Esophagus mucosa (tissue), 1 donor: ENCODE measurements around the gene RRH. TPM values are rescaled to one million over a fixed set of nuclear protein-coding genes. Genes with fewer than 3 reads are reported as not detected.
"Not testable (repeated sequence)": the region's sequence is repeated elsewhere in the genome, so short reads cannot be mapped to it uniquely, and the experiment has no call there.

Source experiments
- ATAC-seq: fragments of 200-7000 bp; cut with Tn5 transposase; one replicate; pipeline ENCODE4 v1.9.1; 2020
- total RNA-seq: library from RNA; stranded (reverse); gene quantifications from one replicate; pipeline ENCODE4 v1.2.4, GENCODE V29; 2023
- donor health status: DM: yes; HTN: yes; CAD: no.

Gene RRH
- total RNA-seq, 1 donor from 2014 or later: 0.16 TPM

DNA sequence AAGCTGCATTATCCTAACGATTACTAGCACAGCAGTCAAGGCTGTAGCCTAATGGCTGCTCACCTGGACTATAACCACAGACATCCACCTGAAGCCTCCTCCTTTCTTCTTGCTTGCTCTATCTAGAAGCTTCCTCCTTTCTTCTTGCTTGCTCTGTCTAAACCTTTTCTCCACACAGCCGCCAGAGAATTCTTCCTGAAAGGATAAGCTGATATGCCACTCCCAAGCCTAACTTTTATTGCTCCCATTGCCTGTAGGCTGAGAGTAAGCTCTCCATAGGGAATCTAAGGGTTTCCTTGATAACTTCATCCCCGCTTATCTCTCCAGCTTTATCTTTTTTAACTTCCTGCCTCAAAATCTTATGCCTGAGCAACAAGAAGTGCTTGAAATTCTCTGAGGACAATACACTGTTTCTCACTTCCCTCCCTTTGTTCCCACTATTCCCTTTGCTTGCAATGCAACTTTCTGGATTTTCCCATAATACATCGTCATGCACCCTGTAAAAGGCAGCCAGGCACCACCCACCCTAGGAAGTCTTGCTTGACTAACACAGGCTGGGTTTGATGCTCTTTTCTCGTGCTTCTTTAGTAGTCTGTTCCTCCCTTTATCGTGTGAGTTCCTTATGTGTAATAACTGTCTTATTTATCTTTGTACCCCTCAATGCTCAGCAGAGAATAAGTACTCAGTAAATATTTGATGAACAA, 18.8 kb downstream of the RRH start:
- ATAC-seq: no peak

DNA sequence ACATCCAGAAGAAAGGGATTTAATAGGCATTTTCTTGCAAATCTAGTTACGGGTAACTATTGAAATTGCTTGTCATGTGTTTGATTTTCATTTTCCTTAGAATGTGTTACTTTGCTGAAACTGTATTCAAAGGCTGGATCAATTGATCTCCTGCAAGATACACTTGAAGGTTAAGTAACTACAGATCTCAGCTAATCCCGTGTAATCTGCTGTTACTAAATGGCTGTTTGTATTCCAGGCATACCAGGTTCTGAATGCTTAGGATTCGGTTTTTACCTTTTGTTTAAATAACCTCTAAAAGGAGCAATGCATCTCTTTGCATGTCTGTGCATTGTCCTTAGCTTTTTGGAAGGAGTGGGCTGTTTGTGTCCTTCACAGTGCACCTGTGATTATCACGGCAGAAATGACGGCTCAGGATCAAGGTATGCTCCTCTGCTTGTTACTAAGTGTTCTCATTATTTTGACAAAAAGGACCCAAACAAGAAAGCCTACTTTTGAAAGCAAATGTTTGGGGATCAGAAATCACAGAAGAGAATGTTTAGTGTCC, 20.2 kb downstream of the RRH start, which contains the start of gene LRIT3:
Gene LRIT3 (plus strand): TSS at position 212 of the 547 bp plus-strand sequence. CDS start 95 bp downstream, at position 307.
- no peak for ATAC-seq

DNA sequence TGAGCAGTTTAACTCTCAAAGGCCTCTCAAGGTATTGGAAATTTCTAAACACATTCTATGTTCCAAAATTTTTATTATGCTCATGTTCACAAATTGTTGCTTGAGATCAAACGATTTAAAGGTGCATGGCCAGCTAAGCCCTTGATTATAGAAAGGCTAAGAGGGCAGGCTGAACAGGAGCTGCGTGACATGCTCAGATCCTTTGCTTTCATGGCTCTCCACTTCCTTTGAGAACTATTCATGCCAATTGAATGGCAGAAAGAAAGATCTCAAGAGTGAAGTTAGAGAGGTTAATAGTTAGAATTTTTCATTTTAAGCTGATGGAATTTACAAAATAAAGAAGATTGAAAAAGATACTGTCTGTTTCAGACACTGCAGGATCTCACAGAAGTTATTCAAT, 20.7 kb downstream of the RRH start:
- ATAC-seq: no peak

DNA sequence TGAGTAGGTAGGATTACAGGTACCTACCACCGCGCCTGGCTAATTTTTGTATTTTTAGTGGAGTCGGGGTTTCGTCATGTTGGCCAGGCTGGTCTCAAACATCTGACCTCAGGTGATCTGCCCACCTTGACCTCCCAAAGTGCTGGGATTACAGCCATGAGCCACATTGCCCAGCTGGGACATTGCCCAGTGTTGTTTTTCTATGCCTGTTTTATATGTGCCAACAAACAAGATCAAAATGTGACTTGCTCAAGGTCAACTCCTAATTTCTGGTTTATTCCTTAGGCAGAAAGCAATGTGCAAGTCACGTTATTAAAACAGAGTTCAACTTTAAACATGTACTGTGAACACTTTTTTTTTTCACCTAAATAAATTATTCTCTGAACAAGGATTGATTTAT, 22.8 kb downstream of the RRH start:
- no peak for ATAC-seq

DNA sequence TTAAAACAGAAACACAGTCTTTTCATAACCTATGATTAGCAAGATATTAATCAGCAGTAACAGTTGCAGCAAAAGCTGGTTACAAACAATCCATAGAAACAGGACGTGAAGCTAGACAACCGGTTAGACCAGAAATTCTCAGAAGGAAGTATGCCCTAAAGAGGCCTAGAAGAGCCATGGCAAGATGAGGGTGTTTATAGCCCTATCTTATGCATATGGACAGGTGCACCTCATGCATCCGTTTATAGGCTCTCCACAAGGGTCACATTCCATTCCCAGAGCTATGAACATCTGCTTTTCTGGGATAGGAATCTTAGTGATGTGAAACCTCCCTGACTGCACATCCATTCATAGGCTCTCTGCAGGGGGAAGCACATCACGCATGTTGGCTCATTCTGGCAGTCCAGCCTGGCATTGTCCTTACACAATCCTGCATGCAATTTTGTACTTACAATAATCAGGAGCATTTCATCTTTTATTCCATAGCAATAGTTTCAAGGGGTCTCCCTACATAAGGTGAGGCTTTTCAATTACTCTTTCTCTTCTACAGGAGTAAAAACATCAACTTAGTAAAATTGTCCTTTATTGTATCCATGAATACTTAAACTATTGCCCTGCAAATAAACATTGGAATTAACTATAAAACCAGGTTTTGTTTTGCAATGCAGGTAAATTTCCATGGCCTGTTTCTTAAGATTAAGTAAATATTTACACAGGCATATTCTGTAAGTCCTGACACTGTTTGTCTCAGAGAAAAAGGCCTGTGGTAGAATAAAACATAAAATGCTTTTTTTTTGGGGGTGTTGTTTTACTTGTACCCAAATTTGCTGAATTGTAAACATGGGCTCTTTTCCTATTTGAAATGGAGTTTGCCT, 31.9 kb downstream of the RRH start:
- not testable (repeated sequence) for ATAC-seq

DNA sequence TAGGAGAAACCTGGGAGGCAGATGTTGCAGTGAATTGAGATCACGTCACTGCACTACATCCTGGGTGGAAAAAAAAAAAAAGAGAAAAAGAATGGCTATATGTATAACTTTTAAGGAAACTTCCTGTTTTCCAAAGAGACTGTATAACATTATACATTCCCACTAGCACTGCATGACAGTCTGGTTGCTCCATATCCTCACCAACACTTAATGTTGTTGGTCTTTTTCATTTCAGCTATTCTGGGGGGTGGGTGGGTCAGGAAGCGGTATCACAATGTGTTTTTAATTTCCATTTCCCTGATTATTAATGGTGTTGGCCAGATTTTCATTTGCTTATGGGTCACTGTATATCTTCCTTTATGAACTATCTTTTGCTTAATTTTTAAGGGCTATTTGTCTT, 33.5 kb downstream of the RRH start:
- ATAC-seq: no peak

DNA sequence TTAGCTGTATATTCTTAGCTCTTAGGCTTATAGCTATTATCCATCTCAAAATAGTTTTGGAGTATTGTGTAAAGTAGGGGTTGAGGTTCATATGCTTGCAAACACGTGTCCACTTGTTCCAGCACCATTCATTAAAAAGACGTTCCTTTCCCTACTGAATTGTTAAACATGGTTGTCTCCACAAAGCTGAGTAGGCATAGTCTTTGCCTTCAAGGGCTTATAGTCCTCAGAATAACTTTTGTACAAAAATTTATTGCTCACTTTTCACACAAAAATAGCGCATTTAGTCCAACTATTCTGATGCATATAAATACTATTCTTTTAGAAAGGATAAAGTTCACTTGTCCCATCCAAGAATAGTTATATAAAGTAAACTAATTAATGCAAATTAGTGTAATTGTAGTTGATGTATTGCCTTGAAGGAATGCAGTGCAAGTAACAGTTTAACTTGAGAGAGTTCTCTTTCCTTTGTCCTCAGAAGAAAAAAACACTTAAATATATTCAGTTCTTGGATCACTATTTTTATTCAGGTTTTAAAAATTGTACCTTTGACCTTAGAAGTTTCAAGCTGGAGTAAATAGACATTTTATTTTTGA, 34.2 kb downstream of the RRH start:
- ATAC-seq: no peak

DNA sequence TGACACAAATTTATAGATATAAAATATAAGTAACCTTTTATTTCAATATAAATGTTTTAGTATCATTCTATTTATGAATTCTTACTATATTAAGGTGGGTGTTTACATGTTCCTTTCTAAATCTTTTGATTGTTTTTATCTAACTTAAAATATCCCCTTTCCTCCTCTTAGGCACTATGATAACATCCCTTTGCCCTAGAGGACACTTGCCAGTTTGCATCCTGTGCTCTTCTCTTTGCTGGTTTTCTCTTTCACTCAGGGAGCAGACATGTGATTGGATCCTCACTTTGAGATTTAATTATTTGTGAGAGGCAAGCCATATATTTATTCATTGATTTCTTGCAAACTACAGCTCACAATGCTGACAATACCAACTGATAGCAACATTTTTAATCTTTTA, 36.4 kb downstream of the RRH start:
- no peak for ATAC-seq

DNA sequence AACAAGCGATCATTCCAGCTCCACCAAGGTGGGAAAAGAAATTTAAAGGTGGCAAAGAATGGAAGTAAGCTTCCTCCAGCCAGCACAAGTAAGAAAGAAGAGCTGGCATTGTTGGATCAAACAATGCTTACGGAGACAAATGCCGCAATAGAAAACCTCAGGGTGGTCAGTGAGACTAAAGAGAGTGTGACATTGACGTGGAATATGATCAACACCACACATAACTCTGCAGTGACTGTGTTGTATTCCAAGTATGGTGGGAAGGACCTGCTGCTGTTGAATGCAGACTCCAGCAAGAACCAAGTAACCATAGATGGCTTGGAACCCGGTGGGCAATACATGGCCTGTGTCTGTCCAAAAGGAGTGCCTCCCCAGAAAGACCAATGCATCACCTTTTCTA, 42.3 kb downstream of the RRH start:
- no peak for ATAC-seq

DNA sequence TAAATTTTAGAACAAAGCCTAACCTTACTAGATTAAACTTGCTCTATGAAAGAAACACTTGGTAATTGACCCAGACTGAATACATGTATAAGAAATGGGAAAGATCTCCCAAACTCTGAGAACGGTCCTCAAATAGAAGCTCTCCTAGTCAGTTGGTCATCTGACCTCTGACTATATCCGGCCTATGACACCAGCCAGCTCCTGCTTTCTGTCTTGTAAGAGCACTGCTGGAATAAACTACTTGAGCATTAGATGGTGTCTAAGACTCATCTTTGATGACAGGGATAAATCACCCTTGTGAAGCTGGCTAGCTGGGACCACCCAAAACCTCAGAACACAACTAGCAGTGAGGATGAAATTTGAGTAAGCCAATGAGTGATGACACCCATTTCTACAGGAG, 44.3 kb downstream of the RRH start:
- ATAC-seq: no peak

DNA sequence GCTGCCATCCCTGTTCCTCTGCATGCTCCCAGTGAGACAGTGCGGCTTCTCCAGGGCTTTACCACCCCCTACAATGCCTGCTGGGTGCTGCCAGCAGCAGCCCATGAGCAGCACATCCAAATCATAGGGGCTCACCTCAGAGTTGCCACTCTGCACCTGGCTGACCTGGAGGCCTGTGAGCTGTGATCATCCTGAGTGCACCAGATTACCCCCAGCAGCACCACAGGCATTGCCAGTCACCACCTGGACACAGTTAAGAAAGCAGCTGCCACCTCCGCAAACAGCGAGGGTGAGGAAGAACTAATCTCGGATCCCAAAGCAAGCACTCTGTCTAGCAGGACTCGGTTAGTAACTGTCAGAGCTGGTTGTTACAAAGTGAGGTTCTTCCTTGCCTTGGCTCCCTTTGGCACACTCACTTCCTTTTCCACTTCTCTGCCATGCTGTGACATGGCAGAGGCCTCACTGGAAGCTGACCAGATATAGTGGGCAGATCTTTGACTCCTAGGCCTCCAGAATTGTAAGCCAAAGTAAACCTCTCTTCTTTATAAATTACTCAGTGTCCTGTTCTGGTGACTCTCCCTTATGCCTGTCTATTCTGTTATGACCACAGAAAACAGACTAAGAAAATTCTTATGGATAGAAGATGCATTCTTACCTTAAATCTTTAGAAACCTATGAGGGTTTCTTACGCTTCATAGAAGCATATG, 45.3 kb downstream of the RRH start:
- no peak for ATAC-seq

DNA sequence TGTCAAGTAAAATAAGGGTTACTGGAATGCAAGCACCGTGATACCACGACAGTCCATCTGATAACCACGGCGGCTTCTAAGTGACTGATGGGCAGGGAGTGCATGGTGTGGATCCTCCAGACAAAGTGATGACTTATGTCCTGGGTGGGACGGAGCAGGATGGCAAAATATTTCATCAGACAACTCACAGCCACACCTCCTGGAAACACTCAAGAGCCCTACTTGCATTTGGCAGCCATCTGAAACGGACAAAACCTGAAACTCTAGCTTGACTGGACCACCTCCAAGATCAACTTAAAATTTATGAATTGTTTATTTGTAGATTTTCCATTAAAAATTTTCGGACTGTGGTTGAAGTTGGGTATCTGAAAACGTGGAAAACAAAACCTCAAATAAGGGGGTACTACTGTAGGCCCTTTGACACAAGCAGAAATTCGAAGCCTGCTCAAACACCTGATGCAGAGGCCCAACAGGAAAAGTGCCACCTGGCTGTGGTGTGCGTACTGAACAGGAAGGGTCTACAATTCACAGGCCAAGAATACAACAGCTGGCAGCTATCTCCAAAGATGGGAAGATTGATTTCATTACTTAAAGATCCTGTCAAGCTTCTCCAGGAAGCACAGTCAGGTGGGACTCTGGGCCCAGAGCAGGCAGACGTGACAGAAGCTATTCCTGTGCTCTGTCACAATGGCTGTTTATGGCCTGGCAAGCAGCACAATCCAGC, 46.2 kb downstream of the RRH start:
- peak; percentile 93 for ATAC-seq

DNA sequence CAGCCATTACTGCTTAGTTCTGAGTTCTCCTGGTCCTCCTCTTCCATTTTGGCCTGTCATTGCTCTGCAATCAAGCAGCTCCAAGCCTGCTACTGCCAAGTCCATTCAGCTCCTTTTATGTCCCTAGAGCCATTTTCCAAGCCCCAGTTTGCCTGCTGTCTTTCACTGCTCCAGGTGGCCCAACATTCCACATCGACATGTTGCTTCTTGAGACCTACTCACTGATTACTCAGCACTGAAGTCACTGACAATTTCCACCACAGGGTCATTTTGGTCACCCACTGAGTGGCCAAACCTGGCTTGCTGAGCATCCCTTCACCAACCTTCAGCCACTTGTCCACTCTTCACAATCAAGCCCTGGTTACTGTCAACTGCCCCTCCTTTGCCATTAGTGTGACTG, 47.3 kb downstream of the RRH start:
- ATAC-seq: peak; percentile 25

DNA sequence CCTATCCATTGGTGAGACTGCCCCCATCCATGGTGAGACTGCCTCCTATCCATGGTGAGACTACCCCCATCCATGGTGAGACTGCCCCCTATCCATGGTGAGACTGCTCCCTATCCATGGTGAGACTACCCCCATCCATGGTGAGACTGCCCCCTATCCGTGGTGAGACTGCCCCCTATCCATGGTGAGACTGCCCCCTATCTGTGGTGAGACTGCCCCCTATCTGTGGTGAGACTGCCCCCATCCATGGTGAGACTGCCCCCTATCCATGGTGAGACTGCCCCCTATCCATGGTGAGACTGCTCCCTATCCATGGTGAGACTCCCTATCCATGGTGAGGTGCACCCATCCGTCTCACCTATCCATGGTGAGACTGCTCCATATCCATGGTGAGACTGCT, 47.8 kb downstream of the RRH start:
- ATAC-seq: not testable (repeated sequence)

DNA sequence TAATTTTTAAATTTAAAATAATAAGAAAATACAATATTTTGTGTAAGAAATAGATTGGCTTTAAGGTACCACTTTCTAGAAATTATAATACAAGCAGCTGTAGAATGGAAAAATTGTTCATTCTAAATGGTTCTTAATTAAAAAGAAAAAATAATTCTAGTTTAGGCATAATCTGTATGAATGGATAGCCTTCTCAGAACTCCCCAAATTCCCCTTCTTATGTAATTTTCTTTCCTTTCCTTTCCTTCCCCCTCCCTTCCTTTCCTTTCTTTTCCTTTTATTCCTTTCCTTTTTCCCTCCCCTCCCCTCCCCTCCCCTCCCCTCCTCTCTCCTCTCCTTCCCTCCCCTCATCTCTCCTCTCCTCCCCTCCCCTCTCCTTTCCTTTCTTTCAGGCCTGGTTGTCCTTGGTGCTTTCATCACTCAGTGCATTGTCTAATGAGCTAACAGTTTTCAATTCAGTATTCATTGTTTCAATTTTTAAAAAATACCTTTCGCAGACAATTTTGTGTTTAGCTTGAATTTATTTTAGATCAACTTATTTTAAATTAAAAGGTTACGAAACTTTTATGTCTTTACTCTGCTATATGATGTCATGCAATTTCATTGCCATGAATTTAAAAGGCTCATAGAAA, 49.0 kb downstream of the RRH start:
- no peak for ATAC-seq

DNA sequence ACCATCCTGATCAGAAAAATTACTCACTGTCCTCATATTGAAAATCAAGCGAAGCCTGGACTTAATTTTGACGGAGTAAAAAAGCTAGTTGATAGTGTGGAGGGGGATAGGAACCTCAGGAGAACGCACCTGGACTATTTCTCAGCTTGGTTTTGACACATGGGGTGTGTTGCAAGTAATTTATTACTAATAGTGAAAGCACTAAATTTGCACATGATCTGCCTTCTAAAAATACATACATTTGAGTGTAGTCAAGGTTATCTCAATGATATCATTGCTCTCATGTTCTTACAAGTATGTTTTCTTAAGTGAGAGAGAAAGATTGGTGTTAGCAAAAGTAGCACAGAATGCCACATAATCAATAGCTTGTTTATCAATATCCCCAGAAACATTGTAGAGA, 49.6 kb downstream of the RRH start:
- no peak for ATAC-seq

DNA sequence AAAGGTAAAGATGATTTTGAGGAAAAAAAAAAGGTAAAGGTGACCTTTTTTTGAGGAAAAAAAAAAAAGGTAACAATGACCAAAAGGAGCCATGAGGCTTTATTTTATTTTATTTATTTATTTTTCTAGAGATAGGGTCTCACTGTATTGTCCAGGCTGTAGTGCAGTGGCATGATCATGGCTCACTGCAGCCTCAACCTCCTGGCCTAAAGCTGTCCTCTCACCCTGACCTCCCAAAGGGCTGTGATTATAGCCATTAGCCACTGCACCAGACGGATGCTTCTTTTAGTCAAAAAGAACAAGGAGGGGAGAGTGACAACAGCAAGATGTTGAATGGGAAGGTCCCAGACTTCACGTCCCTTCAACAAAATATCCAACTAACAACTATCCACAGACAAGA, 50.6 kb downstream of the RRH start:
- no peak for ATAC-seq

DNA sequence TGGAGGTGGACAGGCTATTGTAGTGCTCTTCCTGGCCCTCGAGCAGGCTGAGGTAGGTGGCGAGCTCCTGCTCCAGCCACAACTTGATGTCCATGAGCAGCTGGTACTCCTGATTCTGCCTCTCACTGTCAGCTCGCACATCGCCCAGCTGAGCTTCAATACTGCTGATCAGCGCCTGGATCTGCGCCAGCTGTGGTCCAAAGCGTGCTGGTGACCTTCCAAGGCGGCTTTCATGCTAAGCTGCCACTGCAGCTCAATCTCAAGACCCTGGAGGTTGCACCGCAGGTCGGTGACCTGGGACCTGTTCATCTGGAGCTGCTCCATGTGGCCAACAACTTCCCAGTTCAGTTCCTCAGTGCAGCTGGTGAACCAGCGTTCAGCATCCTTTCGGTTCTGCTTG, 51.3 kb downstream of the RRH start:
- ATAC-seq: no peak

DNA sequence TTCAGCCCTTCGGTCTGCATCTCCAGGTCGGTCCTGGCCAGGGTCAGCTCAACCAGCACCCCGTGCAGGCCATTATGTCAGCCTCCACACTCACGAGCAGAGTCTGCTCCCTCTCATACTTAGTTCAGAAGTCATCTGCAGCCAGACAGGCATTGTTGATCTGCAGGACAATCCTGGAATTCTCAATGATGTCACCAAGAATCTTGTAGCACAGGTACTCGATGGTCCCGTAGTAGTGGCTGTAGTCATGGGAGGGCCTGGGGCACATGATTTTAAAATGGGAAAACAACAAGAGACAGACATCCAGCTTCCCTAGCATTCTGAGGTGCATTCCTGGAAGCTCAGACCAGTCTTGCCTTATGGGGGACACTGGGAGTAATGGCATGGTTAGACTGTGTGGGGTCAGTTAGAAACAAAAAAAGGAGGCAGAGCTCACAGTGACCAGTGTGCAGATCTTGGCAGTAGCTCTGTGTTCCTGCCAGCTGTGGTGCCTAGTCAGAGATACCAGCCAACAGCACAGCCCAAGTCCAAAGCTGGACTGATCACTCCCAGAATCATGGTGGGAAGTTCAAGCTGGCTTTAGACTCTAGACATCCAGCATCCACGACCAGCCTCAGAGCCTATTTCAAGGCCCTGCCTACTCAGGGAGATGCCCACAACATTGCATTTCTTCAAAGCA, 52.0 kb downstream of the RRH start:
- ATAC-seq: no peak

DNA sequence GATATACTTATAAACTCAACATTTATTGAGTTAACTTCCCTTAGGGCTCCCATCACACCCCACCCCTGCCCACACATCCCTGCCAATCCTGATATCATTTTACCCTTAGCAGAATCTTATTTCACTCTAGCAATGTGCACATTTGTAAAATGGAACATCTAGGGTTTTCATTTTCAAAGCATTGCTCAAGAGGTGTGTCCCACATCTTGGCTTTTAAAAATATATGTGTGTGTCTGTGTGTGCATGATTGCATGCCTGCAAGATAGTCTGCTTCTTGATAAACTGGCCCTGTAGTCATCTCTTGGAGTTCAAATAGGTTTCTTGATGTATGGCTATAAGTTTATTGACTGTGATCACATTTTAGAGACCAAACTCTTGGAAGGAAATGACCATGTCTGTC, 58.5 kb downstream of the RRH start:
- ATAC-seq: no peak

DNA sequence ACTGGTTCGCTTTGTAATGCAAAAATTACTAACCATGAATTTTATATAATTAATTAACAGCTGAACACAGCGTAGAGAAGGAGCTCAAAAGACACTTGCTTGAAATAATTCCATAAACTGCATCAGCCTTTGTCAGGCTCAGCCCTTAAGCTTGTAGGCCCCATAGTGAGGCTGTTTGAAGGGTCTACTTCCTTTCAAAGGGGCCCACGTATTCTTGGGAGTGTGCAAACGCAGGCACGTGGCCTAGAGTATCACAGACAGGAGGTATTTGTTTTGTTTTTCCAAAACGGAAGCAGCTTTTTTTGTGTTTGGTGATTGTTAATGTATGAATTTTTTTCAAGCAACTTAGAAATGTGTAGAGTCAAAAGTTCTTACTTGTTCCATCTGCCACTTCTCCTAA, 59.3 kb downstream of the RRH start:
- ATAC-seq: no peak
